Liver (tissue), 9 donors: ENCODE results near the gene ASB17. TPM values are rescaled to one million over a fixed set of nuclear protein-coding genes. Genes with fewer than 3 reads are reported as not detected.

Experiments
- DNase-seq: peaks from one replicate; pipeline ENCODE4 v3.0.0-alpha.2; 2017; ENCODE audit warnings: low spot score
- H3K27ac ChIP-seq, 2 donors: one replicate each; pipeline ENCODE4 v1.7.0; 2013; ENCODE audit warnings: inconsistent platforms in 2 of 2, low read length in 2 of 2, control low read depth in 1 of 2, low read depth in 1 of 2, mild to moderate bottlenecking in 1 of 2
- H3K27me3 ChIP-seq, 4 donors: one replicate each; pipeline versions ENCODE4 v1.6.1 to v1.7.0; 2013; ENCODE audit warnings: low read length in 3 of 4, inconsistent platforms in 1 of 4, mild to moderate bottlenecking in 1 of 4, moderate library complexity in 1 of 4; ENCODE audit not compliant: control insufficient read depth in 4 of 4, insufficient read depth in 4 of 4
- H3K36me3 ChIP-seq, 4 donors: one replicate each; pipeline versions ENCODE4 v1.6.1 to v1.7.0; 2013; ENCODE audit warnings: low read length in 3 of 4, mild to moderate bottlenecking in 3 of 4, low read depth in 1 of 4, moderate library complexity in 1 of 4; ENCODE audit not compliant: control insufficient read depth in 4 of 4, insufficient read depth in 3 of 4
- H3K4me1 ChIP-seq, 4 donors: one replicate each; pipeline versions ENCODE4 v1.6.1 to v1.7.0; 2013; ENCODE audit warnings: low read length in 3 of 4, mild to moderate bottlenecking in 3 of 4, moderate library complexity in 1 of 4; ENCODE audit not compliant: control insufficient read depth in 4 of 4, insufficient read depth in 4 of 4
- H3K4me3 ChIP-seq, 3 donors: one replicate each; pipeline versions ENCODE4 v1.6.1 to v1.7.0; 2013; ENCODE audit warnings: low read length in 3 of 3, control low read depth in 1 of 3, low read depth in 1 of 3, mild to moderate bottlenecking in 1 of 3
- H3K9ac ChIP-seq, 2 donors: one replicate each; pipeline ENCODE4 v1.7.0; 2013; ENCODE audit warnings: low read length in 2 of 2, mild to moderate bottlenecking in 2 of 2, moderate library complexity in 2 of 2, control low read depth in 1 of 2, low read depth in 1 of 2
- H3K9me3 ChIP-seq, 4 donors: one replicate each; pipeline versions ENCODE4 v1.6.1 to v1.7.0; 2013; ENCODE audit warnings: low read length in 3 of 4; ENCODE audit not compliant: control insufficient read depth in 4 of 4
- EGR1 ChIP-seq, 2 donors: IDR thresholded peaks; 2 replicates each; pipeline ENCODE4 v1.6.1; 2016 to 2018; ENCODE audit warnings: antibody characterized with exemption in 2 of 2, low read depth in 2 of 2
- FOXA1 ChIP-seq: IDR thresholded peaks from 2 replicates; pipeline ENCODE4 v1.6.1; 2016; ENCODE audit warnings: antibody characterized with exemption
- FOXA2 ChIP-seq: IDR thresholded peaks from 2 replicates; pipeline ENCODE4 v1.6.1; 2016; ENCODE audit warnings: antibody characterized with exemption
- HNF4A ChIP-seq, 2 donors: conservative IDR thresholded peaks; 2 replicates each; pipeline ENCODE4 v1.6.1; 2016; ENCODE audit warnings: antibody characterized with exemption in 2 of 2, mild to moderate bottlenecking in 2 of 2
- NR2F2 ChIP-seq: IDR thresholded peaks from 2 replicates; pipeline ENCODE4 v1.6.1; 2016; ENCODE audit warnings: antibody characterized with exemption
- RAD21 ChIP-seq, 2 donors: IDR thresholded peaks; 2 replicates each; pipeline ENCODE4 v1.6.1; 2016; ENCODE audit warnings: antibody characterized with exemption in 2 of 2, mild to moderate bottlenecking in 2 of 2
- RXRA ChIP-seq, 2 donors: IDR thresholded peaks; 2 replicates each; pipeline ENCODE4 v1.6.1; 2017 to 2018; ENCODE audit warnings: antibody characterized with exemption in 2 of 2, mild to moderate bottlenecking in 1 of 2
- SP1 ChIP-seq: IDR thresholded peaks from 2 replicates; pipeline ENCODE4 v1.6.1; 2018; ENCODE audit warnings: antibody characterized with exemption, mild to moderate bottlenecking
- YY1 ChIP-seq: IDR thresholded peaks from 2 replicates; pipeline ENCODE4 v1.6.1; 2016; ENCODE audit warnings: antibody characterized with exemption, mild to moderate bottlenecking
- WGBS: extraction: QIAGEN DNeasy Blood & Tissue Kit; methylation state at CpG from one replicate; pipeline ENCODE4 v1.1.7; 2013; 5-methylcytosine and 5-hydroxymethylcytosine counted together
- polyA plus RNA-seq, 2 donors: library from polyadenylated mRNA; stranded (reverse) in 1 of 2; unstranded in 1 of 2; fragments of 200-250 nt in 1 of 2; fragments of >200 nt in 1 of 2; fragmentation: Nextera tagmentation in 1 of 2; extraction: Ambion mirVana in 1 of 2; gene quantifications; one replicate each; pipeline versions ENCODE4 v1.2.1 to v1.2.3, GENCODE V29; 2013 to 2015
- total RNA-seq, 2 donors: library from RNA; depleted of rRNA; stranded (reverse); fragments of >200 nt; gene quantifications; one replicate each; pipeline ENCODE4 v1.2.3, GENCODE V29; 2014
- TF ChIP-seq, protein P1 (sequence below): IDR thresholded peaks from 2 replicates; pipeline ENCODE4 v1.6.1; 2016; ENCODE audit warnings: antibody characterized with exemption, mild to moderate bottlenecking
- TF ChIP-seq, protein P2 (sequence below): IDR thresholded peaks from 2 replicates; pipeline ENCODE4 v1.6.1; 2016; ENCODE audit warnings: antibody characterized with exemption
- TF ChIP-seq, protein P3 (sequence below): fragments of 150-350 bp; IDR thresholded peaks from 2 replicates; pipeline ENCODE4 v1.5.1; 2017; ENCODE audit warnings: improper control_type of control experiment, low read depth, low read length; ENCODE audit not compliant: missing input control
- TF ChIP-seq, protein P4 (sequence below): IDR thresholded peaks from 2 replicates; pipeline ENCODE4 v1.6.1; 2016; ENCODE audit warnings: antibody characterized with exemption
- TF ChIP-seq, protein P5 (sequence below): IDR thresholded peaks from 2 replicates; pipeline ENCODE4 v1.6.1; 2016; ENCODE audit warnings: antibody characterized with exemption
- donor health status: healthy.
- donor health status: healthy.
- donor health status: healthy.
- donor health status: healthy.
- donor health status: healthy.

ASB17 gene
- total and polyA plus RNA-seq, 4 donors, result not detected

DNA sequence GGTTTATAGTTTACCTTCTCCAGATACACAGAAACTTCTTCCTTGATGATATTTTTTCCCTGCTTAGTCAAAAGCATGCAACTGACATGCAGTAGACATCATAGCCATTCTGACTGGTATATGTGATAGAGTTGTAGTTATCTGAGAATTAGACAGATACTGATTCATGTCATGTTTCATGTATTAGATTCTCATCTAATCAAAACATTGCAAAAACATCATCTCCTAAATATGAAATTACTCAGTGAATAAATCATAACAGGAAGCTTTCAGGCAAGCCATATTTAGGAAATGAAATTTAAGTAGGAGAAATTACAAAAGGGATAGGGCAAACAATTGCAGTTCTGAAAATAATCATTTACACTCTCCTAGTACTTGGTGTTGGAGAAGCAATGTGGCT is 38.4 kb upstream of the ASB17 start (continued):
- TF ChIP-seq, protein P1, sequence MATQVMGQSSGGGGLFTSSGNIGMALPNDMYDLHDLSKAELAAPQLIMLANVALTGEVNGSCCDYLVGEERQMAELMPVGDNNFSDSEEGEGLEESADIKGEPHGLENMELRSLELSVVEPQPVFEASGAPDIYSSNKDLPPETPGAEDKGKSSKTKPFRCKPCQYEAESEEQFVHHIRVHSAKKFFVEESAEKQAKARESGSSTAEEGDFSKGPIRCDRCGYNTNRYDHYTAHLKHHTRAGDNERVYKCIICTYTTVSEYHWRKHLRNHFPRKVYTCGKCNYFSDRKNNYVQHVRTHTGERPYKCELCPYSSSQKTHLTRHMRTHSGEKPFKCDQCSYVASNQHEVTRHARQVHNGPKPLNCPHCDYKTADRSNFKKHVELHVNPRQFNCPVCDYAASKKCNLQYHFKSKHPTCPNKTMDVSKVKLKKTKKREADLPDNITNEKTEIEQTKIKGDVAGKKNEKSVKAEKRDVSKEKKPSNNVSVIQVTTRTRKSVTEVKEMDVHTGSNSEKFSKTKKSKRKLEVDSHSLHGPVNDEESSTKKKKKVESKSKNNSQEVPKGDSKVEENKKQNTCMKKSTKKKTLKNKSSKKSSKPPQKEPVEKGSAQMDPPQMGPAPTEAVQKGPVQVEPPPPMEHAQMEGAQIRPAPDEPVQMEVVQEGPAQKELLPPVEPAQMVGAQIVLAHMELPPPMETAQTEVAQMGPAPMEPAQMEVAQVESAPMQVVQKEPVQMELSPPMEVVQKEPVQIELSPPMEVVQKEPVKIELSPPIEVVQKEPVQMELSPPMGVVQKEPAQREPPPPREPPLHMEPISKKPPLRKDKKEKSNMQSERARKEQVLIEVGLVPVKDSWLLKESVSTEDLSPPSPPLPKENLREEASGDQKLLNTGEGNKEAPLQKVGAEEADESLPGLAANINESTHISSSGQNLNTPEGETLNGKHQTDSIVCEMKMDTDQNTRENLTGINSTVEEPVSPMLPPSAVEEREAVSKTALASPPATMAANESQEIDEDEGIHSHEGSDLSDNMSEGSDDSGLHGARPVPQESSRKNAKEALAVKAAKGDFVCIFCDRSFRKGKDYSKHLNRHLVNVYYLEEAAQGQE, result no peak
- no peak for TF ChIP-seq RXRA (IDR thresholded peaks at IDR 0.05)

DNA sequence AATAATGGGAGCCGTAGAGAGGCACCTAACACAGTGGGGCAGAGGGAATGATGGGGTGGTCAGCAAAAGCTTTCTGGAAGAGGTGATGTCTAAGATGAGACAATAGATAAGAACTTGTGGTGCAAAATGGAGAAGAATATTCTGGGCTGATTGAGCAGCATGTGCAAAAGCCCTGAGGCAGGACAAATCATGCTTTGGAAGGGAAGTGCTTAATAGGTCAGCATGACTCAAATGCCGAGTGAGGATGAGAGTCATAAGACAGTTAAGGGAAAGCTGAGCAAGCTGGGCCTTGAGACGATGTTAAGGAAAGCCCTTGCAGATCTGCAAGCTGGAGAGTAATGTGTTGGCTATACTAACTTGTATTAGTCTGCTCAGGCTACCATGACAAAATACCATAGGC is 37.3 kb upstream of the ASB17 start:
- Histone ChIP-seq H3K27me3 (no peaks in the 10 kb centered on the region), H3K36me3 (no peaks in the 10 kb centered on the region), H3K9ac (no peak overlapping the region), H3K4me1 (no peaks in the 10 kb centered on the region), H3K27ac (no peak overlapping the region), H3K9me3 (no peaks in the 10 kb centered on the region), H3K4me3 (no peak overlapping the region)
- WGBS, result 76% methylated on average over 3 of the region's 3 CpGs
- TF ChIP-seq, protein P2, sequence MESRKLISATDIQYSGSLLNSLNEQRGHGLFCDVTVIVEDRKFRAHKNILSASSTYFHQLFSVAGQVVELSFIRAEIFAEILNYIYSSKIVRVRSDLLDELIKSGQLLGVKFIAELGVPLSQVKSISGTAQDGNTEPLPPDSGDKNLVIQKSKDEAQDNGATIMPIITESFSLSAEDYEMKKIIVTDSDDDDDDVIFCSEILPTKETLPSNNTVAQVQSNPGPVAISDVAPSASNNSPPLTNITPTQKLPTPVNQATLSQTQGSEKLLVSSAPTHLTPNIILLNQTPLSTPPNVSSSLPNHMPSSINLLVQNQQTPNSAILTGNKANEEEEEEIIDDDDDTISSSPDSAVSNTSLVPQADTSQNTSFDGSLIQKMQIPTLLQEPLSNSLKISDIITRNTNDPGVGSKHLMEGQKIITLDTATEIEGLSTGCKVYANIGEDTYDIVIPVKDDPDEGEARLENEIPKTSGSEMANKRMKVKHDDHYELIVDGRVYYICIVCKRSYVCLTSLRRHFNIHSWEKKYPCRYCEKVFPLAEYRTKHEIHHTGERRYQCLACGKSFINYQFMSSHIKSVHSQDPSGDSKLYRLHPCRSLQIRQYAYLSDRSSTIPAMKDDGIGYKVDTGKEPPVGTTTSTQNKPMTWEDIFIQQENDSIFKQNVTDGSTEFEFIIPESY, result no peak
- TF ChIP-seq FOXA1, result no peak
- no peak for TF ChIP-seq RAD21 (IDR thresholded peaks at IDR 0.05)
- no peak for TF ChIP-seq NR2F2
- no peak for TF ChIP-seq YY1
- TF ChIP-seq, protein P3, sequence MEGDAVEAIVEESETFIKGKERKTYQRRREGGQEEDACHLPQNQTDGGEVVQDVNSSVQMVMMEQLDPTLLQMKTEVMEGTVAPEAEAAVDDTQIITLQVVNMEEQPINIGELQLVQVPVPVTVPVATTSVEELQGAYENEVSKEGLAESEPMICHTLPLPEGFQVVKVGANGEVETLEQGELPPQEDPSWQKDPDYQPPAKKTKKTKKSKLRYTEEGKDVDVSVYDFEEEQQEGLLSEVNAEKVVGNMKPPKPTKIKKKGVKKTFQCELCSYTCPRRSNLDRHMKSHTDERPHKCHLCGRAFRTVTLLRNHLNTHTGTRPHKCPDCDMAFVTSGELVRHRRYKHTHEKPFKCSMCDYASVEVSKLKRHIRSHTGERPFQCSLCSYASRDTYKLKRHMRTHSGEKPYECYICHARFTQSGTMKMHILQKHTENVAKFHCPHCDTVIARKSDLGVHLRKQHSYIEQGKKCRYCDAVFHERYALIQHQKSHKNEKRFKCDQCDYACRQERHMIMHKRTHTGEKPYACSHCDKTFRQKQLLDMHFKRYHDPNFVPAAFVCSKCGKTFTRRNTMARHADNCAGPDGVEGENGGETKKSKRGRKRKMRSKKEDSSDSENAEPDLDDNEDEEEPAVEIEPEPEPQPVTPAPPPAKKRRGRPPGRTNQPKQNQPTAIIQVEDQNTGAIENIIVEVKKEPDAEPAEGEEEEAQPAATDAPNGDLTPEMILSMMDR, result no peak
- TF ChIP-seq EGR1 (IDR thresholded peaks at IDR 0.05; ENCODE audit: low read depth in 2 of 2), result no peak
- no peak for TF ChIP-seq HNF4A (conservative IDR thresholded peaks at IDR 0.05)
- TF ChIP-seq, protein P1, result no peak
- TF ChIP-seq, protein P4, sequence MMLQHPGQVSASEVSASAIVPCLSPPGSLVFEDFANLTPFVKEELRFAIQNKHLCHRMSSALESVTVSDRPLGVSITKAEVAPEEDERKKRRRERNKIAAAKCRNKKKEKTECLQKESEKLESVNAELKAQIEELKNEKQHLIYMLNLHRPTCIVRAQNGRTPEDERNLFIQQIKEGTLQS, result no peak
- TF ChIP-seq, protein P5, sequence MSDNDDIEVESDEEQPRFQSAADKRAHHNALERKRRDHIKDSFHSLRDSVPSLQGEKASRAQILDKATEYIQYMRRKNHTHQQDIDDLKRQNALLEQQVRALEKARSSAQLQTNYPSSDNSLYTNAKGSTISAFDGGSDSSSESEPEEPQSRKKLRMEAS, result no peak
- TF ChIP-seq FOXA2, result no peak
- no peak for TF ChIP-seq SP1
- no peak for DNase-seq
